Fibroblast of lung (primary cell): ENCODE measurements around the gene PCDHGA7. TPM values are rescaled to one million over a fixed set of nuclear protein-coding genes. Genes with fewer than 3 reads are reported as not detected.
"Not testable (repeated sequence)": the region's sequence is repeated elsewhere in the genome, so short reads cannot be mapped to it uniquely, and the experiment has no call there.

Experiments used
- DNase-seq, 2 donors: peaks; one replicate each; pipeline versions ENCODE4 v3.0.0 to v3.0.0-alpha.2; 2010; ENCODE audit warnings: low read depth in 2 of 2
- H2AFZ ChIP-seq: 2 replicates; pipeline ENCODE4 v1.5.1; 2012; ENCODE audit warnings: low read length, control low read depth, inconsistent platforms
- H3K27ac ChIP-seq: 2 replicates; pipeline ENCODE4 v1.5.1; 2011; ENCODE audit warnings: low read length, control low read depth; ENCODE audit not compliant: insufficient read depth
- H3K27me3 ChIP-seq: 2 replicates; pipeline ENCODE4 v1.5.1; 2011; ENCODE audit warnings: mild to moderate bottlenecking, low read length; ENCODE audit not compliant: control insufficient read depth, insufficient read depth
- H3K36me3 ChIP-seq: 2 replicates; pipeline ENCODE4 v1.5.1; 2011; ENCODE audit warnings: low read length; ENCODE audit not compliant: control insufficient read depth, insufficient read depth
- H3K4me1 ChIP-seq: 2 replicates; pipeline ENCODE4 v1.5.1; 2011; ENCODE audit warnings: low read length; ENCODE audit not compliant: control insufficient read depth, insufficient read depth; ENCODE audit errors: extremely low read depth
- H3K4me2 ChIP-seq: 2 replicates; pipeline ENCODE4 v1.5.1; 2011; ENCODE audit warnings: low read length, control low read depth; ENCODE audit not compliant: insufficient read depth; ENCODE audit errors: extremely low read depth
- H3K4me3 ChIP-seq, 4 experiments: fragments of 200-600 bp in 1 of 4; sonication (generic) in 1 of 4; replicated peaks in 1 of 4; 2 replicates each; pipeline ENCODE4 v1.5.1; 2011 to 2016; ENCODE audit warnings: low read length in 4 of 4, low read depth in 3 of 4, mild to moderate bottlenecking in 3 of 4, control low read depth in 2 of 4, inconsistent platforms in 1 of 4, mixed read lengths in 1 of 4; ENCODE audit not compliant: insufficient read depth in 1 of 4; ENCODE audit errors: control extremely low read depth in 1 of 4
- H3K79me2 ChIP-seq: 2 replicates; pipeline ENCODE4 v1.5.1; 2012; ENCODE audit warnings: mild to moderate bottlenecking, low read length, inconsistent platforms; ENCODE audit not compliant: control insufficient read depth, insufficient read depth
- H3K9ac ChIP-seq: 2 replicates; pipeline ENCODE4 v1.5.1; 2011; ENCODE audit warnings: mild to moderate bottlenecking, low read length, control low read depth; ENCODE audit not compliant: insufficient read depth
- H3K9me3 ChIP-seq: 2 replicates; pipeline ENCODE4 v1.5.1; 2012; ENCODE audit warnings: low read depth, low read length; ENCODE audit not compliant: control insufficient read depth, insufficient read depth
- H4K20me1 ChIP-seq: 2 replicates; pipeline ENCODE4 v1.5.1; 2011; ENCODE audit warnings: low read length; ENCODE audit not compliant: control insufficient read depth, insufficient read depth; ENCODE audit errors: extremely low read depth
- EZH2 ChIP-seq: IDR thresholded peaks from 2 replicates; pipeline ENCODE4 v1.5.1; 2012; ENCODE audit warnings: low read length, control low read depth, mild to moderate bottlenecking; ENCODE audit errors: missing control alignments
- polyA minus RNA-seq: library from RNA; depleted of rRNA, polyadenylated mRNA; stranded (reverse); fragments of >200 nt; gene quantifications from 2 replicates; pipeline ENCODE4 v1.2.3, GENCODE V29; 2011; ENCODE audit warnings: low replicate concordance
- polyA plus RNA-seq, 2 donors: library from polyadenylated mRNA; depleted of rRNA in 1 of 2; stranded (reverse) in 1 of 2; unstranded in 1 of 2; fragments of >200 nt; gene quantifications; 2 replicates each; pipeline ENCODE4 v1.2.1, GENCODE V29; 2011 to 2012; ENCODE audit warnings: missing spikeins in 1 of 2
- total RNA-seq: library from RNA; depleted of rRNA; stranded (reverse); fragments of >200 nt; gene quantifications from 2 replicates; pipeline ENCODE4 v1.2.1, GENCODE V29; 2014
- TF ChIP-seq, protein P1 (sequence below), 2 donors: IDR thresholded peaks in 1 of 2; conservative IDR thresholded peaks in 1 of 2; 1 replicate in 1 of 2; 2 replicates in 1 of 2; pipeline ENCODE4 v1.5.1; 2011 to 2012; ENCODE audit warnings: low read length in 2 of 2, control low read depth in 1 of 2, inconsistent platforms in 1 of 2, low read depth in 1 of 2, mild to moderate bottlenecking in 1 of 2

The PCDHGA7 gene
- 2.8 and 6.8 TPM in 2 replicates for total RNA-seq
- polyA plus RNA-seq = 2.7 and 3.0 TPM in 2 replicates
- 4.2 and 4.9 TPM in 2 replicates for polyA plus RNA-seq (2012)
- polyA minus RNA-seq = 3.1 and 7.5 TPM in 2 replicates

DNA sequence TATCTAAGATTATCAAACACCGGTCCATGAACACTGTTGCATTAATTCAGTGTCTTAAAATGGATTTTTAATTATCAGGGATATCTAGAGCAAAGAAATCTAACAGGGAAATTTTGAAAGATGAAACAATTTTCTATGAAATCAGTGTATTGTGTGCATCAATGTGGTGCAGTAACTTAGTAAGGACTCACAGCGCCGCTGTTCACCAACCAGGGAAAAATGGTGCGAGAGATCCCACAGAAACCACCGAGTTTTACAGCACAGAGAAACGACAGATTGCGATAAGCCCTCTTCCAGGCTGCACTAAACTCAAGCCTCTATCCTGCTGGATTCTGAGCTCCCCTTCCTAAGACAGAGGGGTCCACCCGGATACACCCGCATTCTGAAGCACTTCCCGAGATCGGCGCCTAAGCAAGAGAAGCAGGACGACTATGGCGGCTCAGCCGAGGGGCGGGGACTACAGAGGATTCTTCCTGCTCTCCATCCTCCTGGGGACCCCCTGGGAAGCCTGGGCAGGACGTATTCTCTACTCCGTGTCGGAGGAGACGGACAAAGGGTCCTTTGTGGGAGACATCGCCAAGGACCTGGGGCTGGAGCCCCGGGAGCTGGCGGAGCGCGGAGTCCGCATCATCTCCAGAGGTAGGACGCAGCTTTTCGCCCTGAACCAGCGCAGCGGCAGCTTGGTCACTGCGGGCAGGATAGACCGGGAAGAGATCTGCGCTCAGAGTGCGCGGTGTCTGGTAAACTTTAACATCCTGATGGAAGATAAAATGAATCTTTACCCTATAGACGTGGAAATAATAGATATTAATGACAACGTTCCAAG lies at the start of gene PCDHGA7:
PCDHGA7 (plus strand) TSS at position 274 of the 826 bp plus-strand sequence; CDS start at position 432, 158 bp downstream.
- Histone ChIP-seq H3K4me2 (peak within 1 kb of the TSS; percentile 76), H3K4me3 (peak within 1 kb of the TSS; percentile 62 to 76 (median 63)), H3K27me3 (no peaks in the 10 kb centered on the region), H3K36me3 (no peaks in the 10 kb centered on the region), H3K4me1 (no peaks in the 10 kb centered on the region), H3K9me3 (peaks cover 2% of the 10 kb centered on the region), H2AFZ (peak within 1 kb of the TSS; percentile 67), H3K27ac (no peak within 1 kb of the TSS), H4K20me1 (no peaks in the 10 kb centered on the region), H3K79me2 (no peaks in the 10 kb centered on the region), H3K9ac (no peak within 1 kb of the TSS)
- DNase-seq = peak; percentile 48 to 54
- TF ChIP-seq EZH2 = no peak
- TF ChIP-seq, protein P1, sequence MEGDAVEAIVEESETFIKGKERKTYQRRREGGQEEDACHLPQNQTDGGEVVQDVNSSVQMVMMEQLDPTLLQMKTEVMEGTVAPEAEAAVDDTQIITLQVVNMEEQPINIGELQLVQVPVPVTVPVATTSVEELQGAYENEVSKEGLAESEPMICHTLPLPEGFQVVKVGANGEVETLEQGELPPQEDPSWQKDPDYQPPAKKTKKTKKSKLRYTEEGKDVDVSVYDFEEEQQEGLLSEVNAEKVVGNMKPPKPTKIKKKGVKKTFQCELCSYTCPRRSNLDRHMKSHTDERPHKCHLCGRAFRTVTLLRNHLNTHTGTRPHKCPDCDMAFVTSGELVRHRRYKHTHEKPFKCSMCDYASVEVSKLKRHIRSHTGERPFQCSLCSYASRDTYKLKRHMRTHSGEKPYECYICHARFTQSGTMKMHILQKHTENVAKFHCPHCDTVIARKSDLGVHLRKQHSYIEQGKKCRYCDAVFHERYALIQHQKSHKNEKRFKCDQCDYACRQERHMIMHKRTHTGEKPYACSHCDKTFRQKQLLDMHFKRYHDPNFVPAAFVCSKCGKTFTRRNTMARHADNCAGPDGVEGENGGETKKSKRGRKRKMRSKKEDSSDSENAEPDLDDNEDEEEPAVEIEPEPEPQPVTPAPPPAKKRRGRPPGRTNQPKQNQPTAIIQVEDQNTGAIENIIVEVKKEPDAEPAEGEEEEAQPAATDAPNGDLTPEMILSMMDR (conservative IDR thresholded peaks at IDR 0.05 in 1 of 2, IDR thresholded peaks at IDR 0.05 in 1 of 2; ENCODE audit: low read depth in 1 of 2, low read length in 2 of 2) = peak; percentile 51

DNA sequence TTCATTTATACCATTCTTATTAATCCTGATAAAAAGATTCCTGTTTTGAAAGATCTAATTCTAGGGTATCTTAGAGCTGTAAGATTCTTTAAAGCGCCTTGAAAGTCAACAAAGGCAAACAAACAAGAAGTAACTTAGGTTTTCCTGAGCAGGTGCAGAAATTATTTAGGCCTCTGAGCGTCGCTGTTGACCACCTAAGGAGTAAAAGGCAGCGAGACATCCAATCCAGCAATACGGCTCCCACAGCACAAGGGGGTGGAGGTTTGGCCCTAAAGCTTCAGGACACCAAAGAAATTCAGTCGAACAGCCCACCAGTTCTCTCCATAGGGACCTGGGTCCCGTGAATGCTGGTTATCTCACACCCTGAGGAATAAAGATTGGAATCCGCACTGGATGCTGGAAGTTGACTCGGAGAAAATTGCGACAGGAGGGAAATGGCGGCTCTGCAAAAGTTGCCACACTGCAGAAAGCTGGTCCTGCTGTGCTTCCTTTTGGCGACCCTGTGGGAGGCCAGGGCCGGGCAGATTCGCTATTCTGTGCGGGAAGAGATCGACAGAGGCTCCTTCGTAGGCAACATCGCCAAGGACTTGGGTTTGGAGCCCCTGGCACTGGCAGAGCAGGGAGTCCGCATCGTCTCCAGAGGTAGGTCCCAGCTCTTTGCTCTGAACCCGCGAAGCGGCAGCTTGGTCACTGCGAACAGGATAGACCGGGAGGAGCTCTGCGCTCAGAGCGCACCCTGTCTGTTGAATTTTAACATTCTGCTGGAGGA lies 43.8 kb upstream of the PCDHGA7 start, which contains the start of gene PCDHGA2:
PCDHGA2 (plus strand) TSS at position 223 of the 769 bp plus-strand sequence.
- peak; percentile 48 to 65 for DNase-seq
- H3K9me3 ChIP-seq = peaks cover 2% of the 10 kb centered on the region
- peak within 1 kb of the TSS; percentile 30 for H3K9ac ChIP-seq
- peak within 1 kb of the TSS; percentile 59 for H3K4me2 ChIP-seq
- H2AFZ ChIP-seq = peak within 1 kb of the TSS; percentile 73
- no peaks in the 10 kb centered on the region for H4K20me1 ChIP-seq
- no peaks in the 10 kb centered on the region for H3K79me2 ChIP-seq
- H3K27ac ChIP-seq = no peak within 1 kb of the TSS
- H3K36me3 ChIP-seq = no peaks in the 10 kb centered on the region
- peaks cover 5% of the 10 kb centered on the region for H3K27me3 ChIP-seq
- no peaks in the 10 kb centered on the region for H3K4me1 ChIP-seq
- peak within 1 kb of the TSS; percentile 30 to 57 (median 52) for H3K4me3 ChIP-seq
- no peak for TF ChIP-seq EZH2
- TF ChIP-seq, protein P1 (conservative IDR thresholded peaks at IDR 0.05 in 1 of 2, IDR thresholded peaks at IDR 0.05 in 1 of 2; ENCODE audit: low read depth in 1 of 2, low read length in 2 of 2) = peak; percentile 56 to 64

- not testable (repeated sequence) for H3K79me2 ChIP-seq, DNase-seq, H4K20me1 ChIP-seq, H3K4me1 ChIP-seq, H2AFZ ChIP-seq, H3K9ac ChIP-seq, H3K36me3 ChIP-seq, H3K4me3 ChIP-seq, H3K27ac ChIP-seq, H3K9me3 ChIP-seq, H3K4me2 ChIP-seq
- H3K27me3 ChIP-seq = peaks cover 11% of the 10 kb centered on the region
These were observed 41.7 kb upstream of the PCDHGA7 start for GRCh38 chr5:141340781-141341354.
